CD4-positive, CD25-positive, alpha-beta regulatory T cell (primary cell): ENCODE measurements around the gene CHST3. TPM values are rescaled to one million over a fixed set of nuclear protein-coding genes. Genes with fewer than 3 reads are reported as not detected.
A peak's percentile ranks its signal among the peaks of the same experiment; 100 is the strongest.

Experiments used
- ATAC-seq, 2 donors: fragments of 150-1000 bp; cut with Tn5 transposase; one replicate each; pipeline ENCODE4 v1.10.0; 2021; ENCODE audit warnings: low read depth in 2 of 2, moderate number of reproducible peaks in 2 of 2, moderate library complexity in 1 of 2
- DNase-seq, 3 donors: peaks; one replicate each; pipeline versions ENCODE4 v3.0.0 to v3.0.0-alpha.2; 2012 to 2022; ENCODE audit warnings: mixed read lengths in 1 of 3
- H3K27ac ChIP-seq: one replicate; pipeline ENCODE4 v1.7.0; 2013; ENCODE audit warnings: mild to moderate bottlenecking, low read length; ENCODE audit not compliant: insufficient read depth, poor library complexity, severe bottlenecking
- H3K27me3 ChIP-seq: one replicate; pipeline ENCODE4 v1.7.0; 2013; ENCODE audit warnings: low read length; ENCODE audit not compliant: control insufficient read depth, insufficient read depth
- H3K36me3 ChIP-seq: one replicate; pipeline ENCODE4 v1.7.0; 2013; ENCODE audit warnings: mild to moderate bottlenecking, low read length, moderate library complexity; ENCODE audit not compliant: control insufficient read depth, insufficient read depth
- H3K4me1 ChIP-seq: 2 replicates; pipeline ENCODE4 v1.7.0; 2013; ENCODE audit warnings: mild to moderate bottlenecking, low read length; ENCODE audit not compliant: insufficient read depth, control insufficient read depth, poor library complexity, severe bottlenecking
- H3K4me3 ChIP-seq: one replicate; pipeline ENCODE4 v1.7.0; 2013; ENCODE audit warnings: low read depth, mild to moderate bottlenecking, low read length, moderate library complexity
- H3K9me3 ChIP-seq, 2 experiments: 1 replicate in 1 of 2; 2 replicates in 1 of 2; pipeline ENCODE4 v1.7.0; 2013; ENCODE audit warnings: low read length in 2 of 2, mild to moderate bottlenecking in 1 of 2, moderate library complexity in 1 of 2; ENCODE audit not compliant: control insufficient read depth in 2 of 2
- H3K27ac Mint-ChIP-seq, 3 donors: one replicate each; pipeline ENCODE4 v1.8.0; 2020 to 2022; ENCODE audit warnings: mild to moderate bottlenecking in 3 of 3, mixed read lengths in 3 of 3, moderate library complexity in 2 of 3
- H3K27me3 Mint-ChIP-seq: one replicate; pipeline ENCODE4 v1.8.0; 2022; ENCODE audit warnings: mild to moderate bottlenecking, mixed read lengths
- H3K36me3 Mint-ChIP-seq: one replicate; pipeline ENCODE4 v1.8.0; 2020; ENCODE audit warnings: mixed read lengths
- H3K4me1 Mint-ChIP-seq, 4 donors: one replicate each; pipeline ENCODE4 v1.8.0; 2020 to 2022; ENCODE audit warnings: mixed read lengths in 4 of 4, mild to moderate bottlenecking in 1 of 4
- H3K4me3 Mint-ChIP-seq, 4 donors: one replicate each; pipeline ENCODE4 v1.8.0; 2020 to 2022; ENCODE audit warnings: mild to moderate bottlenecking in 4 of 4, mixed read lengths in 4 of 4, moderate library complexity in 3 of 4
- H3K9me3 Mint-ChIP-seq, 7 donors: one replicate each; pipeline ENCODE4 v1.8.0; 2020 to 2022; ENCODE audit warnings: mixed read lengths in 7 of 7, mild to moderate bottlenecking in 3 of 7, moderate library complexity in 2 of 7
- polyA plus RNA-seq, 4 donors: library from polyadenylated mRNA; unstranded; fragments of 300-500 nt; fragmentation: Illumina TruSeq; gene quantifications; one replicate each; pipeline ENCODE4 v1.2.3, GENCODE V29; 2021
- total RNA-seq: library from RNA; stranded (reverse); gene quantifications from one replicate; pipeline ENCODE4 v1.2.3, GENCODE V29; 2022

Gene CHST3
- total and polyA plus RNA-seq, 5 donors from 2014 or later: not detected

- Mint-ChIP-seq H3K4me1 (peaks cover 0 to 17% (median 10%) of the 10 kb centered on the region in 4 donors), H3K9me3 (peaks cover 3 to 28% (median 8%) of the 10 kb centered on the region in 7 donors), H3K27ac (no peak overlapping the region), H3K27me3 (peaks cover 4% of the 10 kb centered on the region), H3K4me3 (peak overlapping the region in 1 of 4 donors; percentile 47), H3K36me3 (no peaks in the 10 kb centered on the region)
- DNase-seq (peak in 1 of 3 donors; percentile 55), ATAC-seq (no peak)
- Histone ChIP-seq H3K4me3 (no peak overlapping the region), H3K36me3 (no peaks in the 10 kb centered on the region), H3K4me1 (peaks cover 2% of the 10 kb centered on the region), H3K27me3 (no peaks in the 10 kb centered on the region), H3K27ac (no peak overlapping the region), H3K9me3 (peaks cover 15 to 16% of the 10 kb centered on the region in 2 experiments)
These were observed 24.2 kb upstream of the CHST3 start for GRCh38 chr10:71939861-71940474.

- Histone ChIP-seq H3K27me3 (no peaks in the 10 kb centered on the region), H3K27ac (no peak overlapping the region), H3K4me1 (peaks cover 2% of the 10 kb centered on the region), H3K9me3 (peaks cover 17 to 24% of the 10 kb centered on the region in 2 experiments), H3K36me3 (no peaks in the 10 kb centered on the region), H3K4me3 (no peak overlapping the region)
- Mint-ChIP-seq H3K9me3 (peaks cover 4 to 34% (median 7%) of the 10 kb centered on the region in 7 donors), H3K36me3 (no peaks in the 10 kb centered on the region), H3K27me3 (peaks cover 4% of the 10 kb centered on the region), H3K4me3 (no peak overlapping the region), H3K4me1 (peaks cover 0 to 16% (median 7%) of the 10 kb centered on the region in 4 donors), H3K27ac (peak overlapping the region in 1 of 3 donors; percentile 87)
- ATAC-seq: no peak
- DNase-seq: no peak
These were observed 23.4 kb upstream of the CHST3 start for GRCh38 chr10:71940752-71941151.

- Mint-ChIP-seq H3K4me1 (peaks cover 0 to 13% (median 7%) of the 10 kb centered on the region in 4 donors), H3K27me3 (peaks cover 4% of the 10 kb centered on the region), H3K36me3 (no peaks in the 10 kb centered on the region), H3K9me3 (peaks cover 7 to 40% (median 12%) of the 10 kb centered on the region in 7 donors), H3K4me3 (no peak overlapping the region), H3K27ac (peak overlapping the region in 1 of 3 donors; percentile 52)
- H3K4me1 ChIP-seq: peaks cover 2% of the 10 kb centered on the region
- no peaks in the 10 kb centered on the region for H3K36me3 ChIP-seq
- H3K4me3 ChIP-seq: no peak overlapping the region
- DNase-seq: no peak
- no peak overlapping the region for H3K27ac ChIP-seq
- H3K9me3 ChIP-seq: peaks cover 23 to 29% of the 10 kb centered on the region in 2 experiments
- ATAC-seq: no peak
- no peaks in the 10 kb centered on the region for H3K27me3 ChIP-seq
These were observed 22.9 kb upstream of the CHST3 start for GRCh38 chr10:71941318-71941717.

GRCh38 chr10:71945819-71946474 lies 18.2 kb upstream of the CHST3 start:
- no peak for ATAC-seq
- peak in 2 of 3 donors; percentile 8 to 19 for DNase-seq
- H3K9me3 ChIP-seq: peaks cover 44 to 63% of the 10 kb centered on the region in 2 experiments
- no peaks in the 10 kb centered on the region for H3K4me1 ChIP-seq
- no peak overlapping the region for H3K4me3 Mint-ChIP-seq
- H3K27ac ChIP-seq: no peak overlapping the region
- no peaks in the 10 kb centered on the region for H3K4me1 Mint-ChIP-seq
- H3K36me3 ChIP-seq: no peaks in the 10 kb centered on the region
- peaks cover 3 to 49% (median 19%) of the 10 kb centered on the region in 7 donors for H3K9me3 Mint-ChIP-seq
- H3K36me3 Mint-ChIP-seq: no peaks in the 10 kb centered on the region
- no peaks in the 10 kb centered on the region for H3K27me3 Mint-ChIP-seq
- H3K27ac Mint-ChIP-seq: no peak overlapping the region
- H3K27me3 ChIP-seq: peaks cover 4% of the 10 kb centered on the region
- H3K4me3 ChIP-seq: no peak overlapping the region

GRCh38 chr10:71946700-71947099 lies 17.5 kb upstream of the CHST3 start:
- H3K9me3 ChIP-seq: peaks cover 46 to 63% of the 10 kb centered on the region in 2 experiments
- ATAC-seq: no peak

GRCh38 chr10:71948496-71949067 lies 15.6 kb upstream of the CHST3 start:
- Mint-ChIP-seq H3K27me3 (no peaks in the 10 kb centered on the region), H3K4me3 (peak overlapping the region in 1 of 4 donors; percentile 90), H3K4me1 (no peaks in the 10 kb centered on the region), H3K27ac (no peak overlapping the region), H3K36me3 (no peaks in the 10 kb centered on the region), H3K9me3 (peaks cover 3 to 44% (median 19%) of the 10 kb centered on the region in 7 donors)
- Histone ChIP-seq H3K4me3 (no peak overlapping the region), H3K27me3 (peaks cover 4% of the 10 kb centered on the region), H3K9me3 (peaks cover 41 to 61% of the 10 kb centered on the region in 2 experiments), H3K4me1 (no peaks in the 10 kb centered on the region), H3K27ac (no peak overlapping the region), H3K36me3 (no peaks in the 10 kb centered on the region)
- ATAC-seq: no peak
- DNase-seq: no peak

More at GRCh38 chr10:71946700-71947099, 17.5 kb upstream of the CHST3 start:
- Histone ChIP-seq H3K27ac (no peak overlapping the region), H3K36me3 (no peaks in the 10 kb centered on the region), H3K27me3 (peaks cover 4% of the 10 kb centered on the region), H3K4me1 (no peaks in the 10 kb centered on the region), H3K4me3 (no peak overlapping the region)
- no peak overlapping the region for H3K27ac Mint-ChIP-seq
- no peaks in the 10 kb centered on the region for H3K4me1 Mint-ChIP-seq
- H3K4me3 Mint-ChIP-seq: no peak overlapping the region
- no peaks in the 10 kb centered on the region for H3K36me3 Mint-ChIP-seq
- H3K9me3 Mint-ChIP-seq: peaks cover 3 to 47% (median 19%) of the 10 kb centered on the region in 7 donors
- no peak for DNase-seq
- H3K27me3 Mint-ChIP-seq: no peaks in the 10 kb centered on the region

- H3K4me3 Mint-ChIP-seq: no peak overlapping the region
- H3K27me3 Mint-ChIP-seq: no peaks in the 10 kb centered on the region
- Histone ChIP-seq H3K36me3 (no peaks in the 10 kb centered on the region), H3K4me1 (no peaks in the 10 kb centered on the region), H3K27ac (no peak overlapping the region), H3K27me3 (peaks cover 4% of the 10 kb centered on the region), H3K9me3 (peaks cover 34 to 46% of the 10 kb centered on the region in 2 experiments), H3K4me3 (no peak overlapping the region)
- ATAC-seq (no peak), DNase-seq (no peak)
- H3K9me3 Mint-ChIP-seq: peaks cover 2 to 35% (median 16%) of the 10 kb centered on the region in 7 donors
- H3K27ac Mint-ChIP-seq: no peak overlapping the region
- peaks cover 6% of the 10 kb centered on the region for H3K36me3 Mint-ChIP-seq
- no peaks in the 10 kb centered on the region for H3K4me1 Mint-ChIP-seq
These were observed 13.5 kb upstream of the CHST3 start for GRCh38 chr10:71950683-71951082.
